Liver (tissue), 3 donors: Measurements from ENCODE around the gene EXT2.

Experiments used
- HNF4G ChIP-seq: IDR thresholded peaks from 2 replicates; pipeline ENCODE4 v1.6.1; 2016; ENCODE audit warnings: antibody characterized with exemption
- YY1 ChIP-seq: IDR thresholded peaks from 2 replicates; pipeline ENCODE4 v1.6.1; 2016; ENCODE audit warnings: antibody characterized with exemption, mild to moderate bottlenecking
- TF ChIP-seq, protein P1 (sequence below): fragments of 150-350 bp; IDR thresholded peaks from 2 replicates; pipeline ENCODE4 v1.5.1; 2017; ENCODE audit warnings: improper control_type of control experiment, low read depth, low read length; ENCODE audit not compliant: missing input control
- donor health status: healthy.
- donor health status: healthy.

DNA sequence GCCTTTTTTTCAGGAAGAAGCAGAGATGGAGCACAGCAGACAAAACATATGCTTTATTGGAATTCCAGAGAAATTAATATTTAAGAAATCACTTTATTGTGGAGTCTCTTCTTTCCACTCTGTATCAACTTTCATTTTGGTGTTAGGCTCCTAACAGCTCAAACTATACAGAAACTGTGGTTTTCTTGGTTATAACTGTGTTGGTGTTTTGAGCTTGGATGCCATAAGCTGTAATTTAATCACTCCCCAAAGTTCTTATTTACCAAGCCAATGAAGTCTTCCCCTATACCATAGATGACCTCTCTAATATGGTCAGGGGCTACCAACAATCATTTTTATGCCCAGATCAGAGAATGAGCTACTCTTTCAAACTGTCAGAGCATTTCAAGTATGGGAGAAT, 90.0 kb downstream of the EXT2 start:
- TF ChIP-seq, protein P1, sequence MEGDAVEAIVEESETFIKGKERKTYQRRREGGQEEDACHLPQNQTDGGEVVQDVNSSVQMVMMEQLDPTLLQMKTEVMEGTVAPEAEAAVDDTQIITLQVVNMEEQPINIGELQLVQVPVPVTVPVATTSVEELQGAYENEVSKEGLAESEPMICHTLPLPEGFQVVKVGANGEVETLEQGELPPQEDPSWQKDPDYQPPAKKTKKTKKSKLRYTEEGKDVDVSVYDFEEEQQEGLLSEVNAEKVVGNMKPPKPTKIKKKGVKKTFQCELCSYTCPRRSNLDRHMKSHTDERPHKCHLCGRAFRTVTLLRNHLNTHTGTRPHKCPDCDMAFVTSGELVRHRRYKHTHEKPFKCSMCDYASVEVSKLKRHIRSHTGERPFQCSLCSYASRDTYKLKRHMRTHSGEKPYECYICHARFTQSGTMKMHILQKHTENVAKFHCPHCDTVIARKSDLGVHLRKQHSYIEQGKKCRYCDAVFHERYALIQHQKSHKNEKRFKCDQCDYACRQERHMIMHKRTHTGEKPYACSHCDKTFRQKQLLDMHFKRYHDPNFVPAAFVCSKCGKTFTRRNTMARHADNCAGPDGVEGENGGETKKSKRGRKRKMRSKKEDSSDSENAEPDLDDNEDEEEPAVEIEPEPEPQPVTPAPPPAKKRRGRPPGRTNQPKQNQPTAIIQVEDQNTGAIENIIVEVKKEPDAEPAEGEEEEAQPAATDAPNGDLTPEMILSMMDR = no peak
- TF ChIP-seq YY1 (no peak), HNF4G (no peak)
